ENCODE data around the gene NR4A3. TPM values are rescaled to one million over a fixed set of nuclear protein-coding genes. Genes with fewer than 3 reads are reported as not detected.
A peak's percentile ranks its signal among the peaks of the same experiment; 100 is the strongest.

Gene NR4A3
- total RNA-seq, 6 experiments from 2014 or later: 0.13 to 1.2 (median 0.30) TPM

DNA sequence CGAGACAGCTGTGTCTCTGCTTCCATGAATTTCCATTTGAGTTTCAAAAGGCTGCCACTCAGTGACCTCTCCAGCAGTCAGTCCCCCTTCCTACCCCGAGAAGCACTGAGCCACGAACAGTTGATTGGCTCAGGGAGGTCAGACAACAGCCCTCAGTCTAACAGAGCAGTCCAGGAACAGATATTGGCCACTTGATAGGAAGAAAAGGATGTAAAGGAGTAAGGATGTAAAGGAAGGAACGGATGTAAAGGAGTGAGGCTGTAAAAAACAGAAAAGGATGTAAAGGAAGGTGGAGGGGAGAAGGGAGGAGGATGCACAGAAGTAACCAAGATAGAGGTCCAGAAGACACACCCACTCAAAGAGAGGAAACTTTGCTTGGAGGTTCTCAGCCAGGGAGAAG, 3.2 kb upstream of the NR4A3 start:
- no peaks in the 10 kb centered on the region for H3K36me3 ChIP-seq
- H3K4me3 ChIP-seq: peak overlapping the region in 1 of 3 donors; percentile 67
- intact Hi-C loops (cut with DNase I): no loop called here
- DNase-seq (no peak), ATAC-seq (no peak)
- TF ChIP-seq POLR2A (IDR thresholded peaks at IDR 0.05): no peak
- TF ChIP-seq, protein P1, sequence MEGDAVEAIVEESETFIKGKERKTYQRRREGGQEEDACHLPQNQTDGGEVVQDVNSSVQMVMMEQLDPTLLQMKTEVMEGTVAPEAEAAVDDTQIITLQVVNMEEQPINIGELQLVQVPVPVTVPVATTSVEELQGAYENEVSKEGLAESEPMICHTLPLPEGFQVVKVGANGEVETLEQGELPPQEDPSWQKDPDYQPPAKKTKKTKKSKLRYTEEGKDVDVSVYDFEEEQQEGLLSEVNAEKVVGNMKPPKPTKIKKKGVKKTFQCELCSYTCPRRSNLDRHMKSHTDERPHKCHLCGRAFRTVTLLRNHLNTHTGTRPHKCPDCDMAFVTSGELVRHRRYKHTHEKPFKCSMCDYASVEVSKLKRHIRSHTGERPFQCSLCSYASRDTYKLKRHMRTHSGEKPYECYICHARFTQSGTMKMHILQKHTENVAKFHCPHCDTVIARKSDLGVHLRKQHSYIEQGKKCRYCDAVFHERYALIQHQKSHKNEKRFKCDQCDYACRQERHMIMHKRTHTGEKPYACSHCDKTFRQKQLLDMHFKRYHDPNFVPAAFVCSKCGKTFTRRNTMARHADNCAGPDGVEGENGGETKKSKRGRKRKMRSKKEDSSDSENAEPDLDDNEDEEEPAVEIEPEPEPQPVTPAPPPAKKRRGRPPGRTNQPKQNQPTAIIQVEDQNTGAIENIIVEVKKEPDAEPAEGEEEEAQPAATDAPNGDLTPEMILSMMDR (IDR thresholded peaks at IDR 0.05): no peak
- H3K9me3 ChIP-seq: no peaks in the 10 kb centered on the region
- WGBS (ENCODE audit: insufficient coverage, low coverage, low lambda C conversion rate, missing lambda C conversion rate): 45% methylated on average over 4 of the region's 4 CpGs
- H3K4me1 ChIP-seq: peaks cover 0 to 21% (median 2%) of the 10 kb centered on the region in 4 donors
- no peaks in the 10 kb centered on the region for H3K27me3 ChIP-seq
- peak overlapping the region; percentile 98 to 99 (median 98) for H3K27ac ChIP-seq

DNA sequence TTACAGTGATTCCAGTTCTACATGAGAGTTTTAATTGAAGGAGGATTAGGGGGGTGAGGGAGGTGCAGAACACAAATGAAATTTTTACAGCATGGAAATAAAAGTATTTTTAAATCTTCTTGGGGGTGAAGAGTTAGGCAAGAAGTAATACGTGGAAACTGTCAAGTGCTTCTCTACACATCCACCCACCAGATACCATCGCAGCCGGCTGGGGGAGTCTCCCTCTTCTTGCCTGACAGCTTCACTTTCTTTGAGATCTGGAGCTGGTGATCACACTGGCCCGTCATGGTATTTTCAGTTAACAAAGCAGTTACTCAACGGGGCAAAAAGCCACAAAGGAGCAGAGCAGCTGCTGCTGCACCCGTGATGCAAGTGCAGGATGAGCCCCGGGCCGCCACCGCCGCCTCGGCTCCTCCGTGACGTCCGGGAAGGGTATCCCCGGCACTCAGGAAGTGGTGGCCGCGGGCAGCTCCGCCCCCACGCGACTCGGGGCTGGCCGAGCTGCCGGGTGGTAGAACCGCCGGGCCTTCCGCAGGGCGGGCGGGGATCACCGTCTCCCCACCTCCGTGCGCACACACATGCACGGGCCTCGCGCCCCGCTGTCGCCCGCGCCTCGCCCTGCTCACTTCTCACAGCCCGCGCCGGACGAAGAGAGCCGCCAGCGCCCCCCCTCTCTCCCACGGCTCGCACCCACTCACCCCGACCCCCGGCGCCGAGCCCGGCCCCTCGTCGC, 2.4 kb upstream of the NR4A3 start:
- DNase-seq (peak; percentile 90 to 94 (median 93)), ATAC-seq (peak; percentile 51 to 75 (median 68))
- Histone ChIP-seq H3K27ac (peak overlapping the region; percentile 98 to 99 (median 98)), H3K9me3 (no peaks in the 10 kb centered on the region), H3K4me1 (peaks cover 0 to 29% (median 6%) of the 10 kb centered on the region in 4 donors), H3K27me3 (peaks cover 0 to 6% of the 10 kb centered on the region in 2 donors), H3K4me3 (peak overlapping the region; percentile 67 to 82 (median 77)), H3K36me3 (no peaks in the 10 kb centered on the region)
- WGBS (ENCODE audit: insufficient coverage, low coverage, low lambda C conversion rate, missing lambda C conversion rate): 0% methylated on average over 5 of the region's 54 CpGs
- peak; percentile 92 for TF ChIP-seq POLR2A (IDR thresholded peaks at IDR 0.05)
- TF ChIP-seq, protein P1 (IDR thresholded peaks at IDR 0.05): no peak
- intact Hi-C loops (cut with DNase I): no loop called here

DNA sequence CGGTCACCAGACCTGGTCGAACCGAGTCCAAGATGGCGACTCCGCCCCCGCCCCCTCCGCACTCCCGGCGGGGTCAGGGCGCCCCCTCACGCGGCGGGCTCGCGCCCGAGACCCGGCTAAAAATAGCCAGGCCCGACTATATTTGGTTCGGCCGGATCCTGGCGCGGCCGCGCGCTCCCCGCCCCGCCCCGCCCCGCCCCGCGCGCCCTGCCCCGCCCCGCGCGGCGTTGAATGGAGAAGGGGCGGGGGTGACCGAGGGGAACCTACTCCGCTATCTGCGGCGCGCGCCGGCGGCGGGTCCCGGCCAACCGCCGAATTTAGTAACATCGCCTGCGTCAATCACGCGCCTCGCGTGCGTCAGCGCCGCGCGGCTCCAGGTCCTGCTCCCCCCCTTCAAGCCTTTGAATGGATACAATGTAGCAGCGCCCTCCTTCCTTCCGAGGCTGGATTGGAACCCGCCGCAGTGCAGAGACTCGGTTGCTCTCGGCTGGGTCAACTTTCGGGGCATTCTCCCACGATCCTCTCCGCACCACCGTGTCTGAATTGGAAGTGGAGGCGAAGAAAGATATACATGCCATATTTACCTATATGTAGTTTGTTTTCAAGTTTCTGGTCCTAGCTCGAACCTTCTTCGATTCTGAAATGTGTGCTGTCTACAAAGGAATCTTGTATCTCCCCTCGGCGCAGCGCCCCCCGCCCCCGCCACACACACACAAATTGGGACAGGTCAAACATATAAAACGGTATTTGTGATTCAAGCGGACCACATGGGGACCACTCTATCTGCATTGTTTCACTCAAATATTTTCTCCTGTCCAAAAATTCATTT, 1.6 kb upstream of the NR4A3 start:
- Histone ChIP-seq H3K36me3 (no peaks in the 10 kb centered on the region), H3K27ac (peak overlapping the region; percentile 98 to 99 (median 98)), H3K4me3 (peak overlapping the region; percentile 67 to 82 (median 77)), H3K4me1 (peaks cover 0 to 37% (median 10%) of the 10 kb centered on the region in 4 donors), H3K27me3 (peaks cover 0 to 12% of the 10 kb centered on the region in 2 donors), H3K9me3 (no peaks in the 10 kb centered on the region)
- WGBS (ENCODE audit: insufficient coverage, low coverage, low lambda C conversion rate, missing lambda C conversion rate): 1% methylated on average over 20 of the region's 81 CpGs
- intact Hi-C loops (cut with DNase I): no loop called here
- ATAC-seq: peak; percentile 56 to 79 (median 71)
- peak; percentile 9 for TF ChIP-seq POLR2A (IDR thresholded peaks at IDR 0.05)
- TF ChIP-seq, protein P1 (IDR thresholded peaks at IDR 0.05): no peak
- DNase-seq: peak; percentile 91 to 95 (median 94)

DNA sequence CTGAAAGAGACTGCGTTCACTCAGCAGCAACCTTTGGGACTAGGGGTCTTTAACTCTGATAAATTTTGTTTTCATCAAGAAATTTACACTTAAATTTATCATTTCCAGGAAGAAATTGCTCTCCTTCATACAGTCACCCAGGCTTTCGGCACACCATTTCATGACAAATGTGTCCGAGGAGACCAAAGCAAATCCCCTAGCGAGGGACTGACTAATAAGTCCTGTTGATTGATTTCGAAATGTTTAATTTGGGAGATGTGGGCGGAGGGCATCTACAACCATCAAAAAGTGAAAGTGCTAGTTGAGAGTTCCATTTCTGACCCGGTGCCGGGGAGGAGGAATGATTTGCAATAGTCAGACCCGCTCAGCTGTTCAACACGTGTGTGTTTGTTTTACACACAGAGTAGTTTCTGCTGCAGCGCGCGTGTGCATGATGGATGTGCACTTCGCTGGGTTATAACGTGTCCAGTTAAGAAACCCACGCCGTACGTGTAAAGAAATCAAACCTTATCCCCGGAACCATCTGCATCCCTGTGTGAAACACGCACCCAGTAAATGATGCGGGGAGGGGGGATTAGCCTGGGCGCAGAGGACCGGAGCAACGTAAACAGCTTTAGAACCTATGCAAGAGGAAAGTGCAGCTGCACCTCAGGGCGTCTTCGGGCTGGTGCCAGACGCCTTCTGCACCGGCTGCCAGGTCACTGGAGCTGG, 845 bp upstream of the NR4A3 start:
- peaks cover 0 to 19% of the 10 kb centered on the region in 2 donors for H3K27me3 ChIP-seq
- peak; percentile 5 for TF ChIP-seq POLR2A (IDR thresholded peaks at IDR 0.05)
- TF ChIP-seq, protein P1 (IDR thresholded peaks at IDR 0.05): peak in 1 of 4 donors; percentile 3
- DNase-seq (peak; percentile 77 to 87 (median 79)), ATAC-seq (peak; percentile 31 to 44 (median 34))
- H3K27ac ChIP-seq: peak overlapping the region; percentile 98 to 99 (median 98)
- no peaks in the 10 kb centered on the region for H3K9me3 ChIP-seq
- peaks cover 0 to 42% (median 10%) of the 10 kb centered on the region in 4 donors for H3K4me1 ChIP-seq
- H3K4me3 ChIP-seq: peak overlapping the region; percentile 67 to 82 (median 77)
- intact Hi-C loops (cut with DNase I): no loop called here
- 0% methylated on average over 24 of the region's 28 CpGs for WGBS (ENCODE audit: insufficient coverage, low coverage, low lambda C conversion rate, missing lambda C conversion rate)
- H3K36me3 ChIP-seq: no peaks in the 10 kb centered on the region

Data from right lobe of liver (tissue), 6 donors.